Upper lobe of right lung (tissue), 1 donor: ENCODE data around the gene FOXP1. TPM values are rescaled to one million over a fixed set of nuclear protein-coding genes. Genes with fewer than 3 reads are reported as not detected.

Source experiments
- ATAC-seq: fragments of 200-7000 bp; cut with Tn5 transposase; one replicate; pipeline ENCODE4 v1.9.1; 2020; ENCODE audit warnings: mild to moderate bottlenecking, moderate library complexity
- DNase-seq: peaks from one replicate; pipeline ENCODE4 v3.0.0-alpha.2; 2020
- H3K27ac ChIP-seq: fragments of 200-600 bp; one replicate; pipeline ENCODE4 v1.8.0; 2022
- H3K27me3 ChIP-seq: fragments of 200-600 bp; one replicate; pipeline ENCODE4 v1.8.0; 2022; ENCODE audit warnings: mild to moderate bottlenecking
- H3K36me3 ChIP-seq: fragments of 200-600 bp; one replicate; pipeline ENCODE4 v1.8.0; 2022
- H3K4me1 ChIP-seq: fragments of 200-600 bp; one replicate; pipeline ENCODE4 v1.8.0; 2022
- H3K4me3 ChIP-seq: fragments of 200-600 bp; one replicate; pipeline ENCODE4 v1.8.0; 2022; ENCODE audit warnings: mild to moderate bottlenecking
- H3K9me3 ChIP-seq: fragments of 200-600 bp; one replicate; pipeline ENCODE4 v1.8.0; 2022
- CTCF ChIP-seq: fragments of 200-600 bp; IDR thresholded peaks from one replicate; pipeline ENCODE4 v1.8.0; 2022; ENCODE audit warnings: antibody characterized with exemption
- intact Hi-C: fragments of 100-400 bp; cut with DNase I; formaldehyde crosslinking; loops from one replicate; pipeline ENCODE4 v1.11.0; 2022
- total RNA-seq: library from RNA; stranded (reverse); fragmentation: NEBNext Ultra II Directional; extraction: Animal tissue kit (Norgen Biotek cat#: 25700); gene quantifications from one replicate; pipeline ENCODE4 v1.2.1, GENCODE V29; 2021
- donor health status: DM: no; HTN: yes; CAD: no; lungs with severe emphysema.

Gene FOXP1
- total RNA-seq, 1 donor from 2014 or later = 140 TPM

GRCh38 chr3:71166339-71167240, 416.9 kb downstream of the FOXP1 start:
- no peak overlapping the region for H3K27ac ChIP-seq
- intact Hi-C loops = no loop called here
- H3K36me3 ChIP-seq = no peaks in the 10 kb centered on the region
- no peak for DNase-seq
- H3K9me3 ChIP-seq = no peaks in the 10 kb centered on the region
- H3K4me3 ChIP-seq = no peak overlapping the region
- H3K4me1 ChIP-seq = no peaks in the 10 kb centered on the region
- TF ChIP-seq CTCF = no peak
- H3K27me3 ChIP-seq = no peaks in the 10 kb centered on the region
- no peak for ATAC-seq

- Histone ChIP-seq H3K4me1 (no peaks in the 10 kb centered on the region), H3K4me3 (no peak overlapping the region), H3K27me3 (no peaks in the 10 kb centered on the region), H3K9me3 (no peaks in the 10 kb centered on the region), H3K27ac (no peak overlapping the region), H3K36me3 (no peaks in the 10 kb centered on the region)
- DNase-seq = no peak
- no peak for ATAC-seq
- TF ChIP-seq CTCF = no peak
- intact Hi-C loops = no loop called here
Observed at GRCh38 chr3:71164881-71165280, 418.6 kb downstream of the FOXP1 start.

- Histone ChIP-seq H3K36me3 (no peaks in the 10 kb centered on the region), H3K4me3 (no peak overlapping the region), H3K27ac (no peak overlapping the region), H3K9me3 (no peaks in the 10 kb centered on the region), H3K27me3 (no peaks in the 10 kb centered on the region), H3K4me1 (no peaks in the 10 kb centered on the region)
- intact Hi-C loops = no loop called here
- DNase-seq (no peak), ATAC-seq (no peak)
- TF ChIP-seq CTCF = no peak
Observed at GRCh38 chr3:71163198-71163918, 420.2 kb downstream of the FOXP1 start.

GRCh38 chr3:71162221-71162620, 421.3 kb downstream of the FOXP1 start:
- H3K4me1 ChIP-seq = no peaks in the 10 kb centered on the region
- intact Hi-C loops = no loop called here
- H3K27ac ChIP-seq = no peak overlapping the region
- no peak for TF ChIP-seq CTCF
- ATAC-seq (no peak), DNase-seq (no peak)
- no peaks in the 10 kb centered on the region for H3K9me3 ChIP-seq
- no peak overlapping the region for H3K4me3 ChIP-seq
- H3K27me3 ChIP-seq = no peaks in the 10 kb centered on the region
- H3K36me3 ChIP-seq = no peaks in the 10 kb centered on the region

- Histone ChIP-seq H3K27ac (no peak overlapping the region), H3K9me3 (no peaks in the 10 kb centered on the region), H3K36me3 (no peaks in the 10 kb centered on the region), H3K4me1 (no peaks in the 10 kb centered on the region), H3K4me3 (no peak overlapping the region), H3K27me3 (no peaks in the 10 kb centered on the region)
- DNase-seq (no peak), ATAC-seq (no peak)
- TF ChIP-seq CTCF = no peak
- intact Hi-C loops = no loop called here
Observed at GRCh38 chr3:71160785-71161546, 422.6 kb downstream of the FOXP1 start.
